Tibial nerve (tissue), 4 donors: ENCODE data around the gene NPHP4. TPM values are rescaled to one million over a fixed set of nuclear protein-coding genes. Genes with fewer than 3 reads are reported as not detected.

Experiments used
- DNase-seq, 2 donors: peaks; one replicate each; pipeline ENCODE4 v3.0.0-alpha.2; 2019; ENCODE audit warnings: low spot score in 2 of 2
- H3K27ac ChIP-seq, 4 donors: fragments of 200-600 bp; sonication (generic) in 3 of 4; one replicate each; pipeline ENCODE4 v1.5.1; 2017 to 2019; ENCODE audit warnings: mild to moderate bottlenecking in 1 of 4
- H3K27me3 ChIP-seq, 2 donors: fragments of 200-600 bp; sonication (generic) in 1 of 2; one replicate each; pipeline versions ENCODE4 v1.5.1 to v1.6.0; 2017 to 2019
- H3K36me3 ChIP-seq, 3 donors: fragments of 200-600 bp; sonication (generic); one replicate each; pipeline ENCODE4 v1.5.1; 2018 to 2019
- H3K4me1 ChIP-seq, 4 donors: fragments of 200-600 bp; sonication (generic) in 3 of 4; one replicate each; pipeline ENCODE4 v1.5.1; 2017 to 2019
- H3K4me3 ChIP-seq, 4 donors: fragments of 200-600 bp; sonication (generic) in 3 of 4; one replicate each; pipeline ENCODE4 v1.5.1; 2017 to 2019; ENCODE audit warnings: mild to moderate bottlenecking in 1 of 4, moderate library complexity in 1 of 4
- H3K9me3 ChIP-seq, 4 donors: fragments of 200-600 bp; sonication (generic) in 3 of 4; one replicate each; pipeline ENCODE4 v1.5.1; 2017 to 2019
- EP300 ChIP-seq, 2 donors: sonication (generic); formaldehyde crosslinking; IDR thresholded peaks; one replicate each; pipeline ENCODE4 v1.6.1; 2017; ENCODE audit warnings: antibody characterized with exemption in 2 of 2, mild to moderate bottlenecking in 1 of 2
- POLR2A ChIP-seq, 2 donors: fragments of 450-650 bp; IDR thresholded peaks; one replicate each; pipeline ENCODE4 v1.6.1; 2017; ENCODE audit warnings: antibody characterized with exemption in 2 of 2, mild to moderate bottlenecking in 2 of 2, moderate library complexity in 2 of 2
- WGBS, 2 donors: methylation state at CpG; one replicate each; pipeline ENCODE4 v1.1.5; 2018; 5-methylcytosine and 5-hydroxymethylcytosine counted together
- total RNA-seq, 4 donors: library from RNA; depleted of rRNA; stranded (reverse); fragments of >200 nt; gene quantifications; one replicate each; pipeline ENCODE4 v1.1.0, GENCODE V29; 2016
- TF ChIP-seq, protein P1 (sequence below), 5 experiments: fragments of 200-600 bp in 3 of 5; fragments of 450-650 bp in 2 of 5; sonication (generic) in 3 of 5; IDR thresholded peaks; one replicate each; pipeline ENCODE4 v1.5.1; 2016 to 2019; ENCODE audit warnings: antibody characterized with exemption in 5 of 5, mild to moderate bottlenecking in 3 of 5, moderate library complexity in 2 of 5

The NPHP4 gene
- total RNA-seq, 4 donors from 2014 or later: 14.7 to 34.5 (median 28.0) TPM

DNA sequence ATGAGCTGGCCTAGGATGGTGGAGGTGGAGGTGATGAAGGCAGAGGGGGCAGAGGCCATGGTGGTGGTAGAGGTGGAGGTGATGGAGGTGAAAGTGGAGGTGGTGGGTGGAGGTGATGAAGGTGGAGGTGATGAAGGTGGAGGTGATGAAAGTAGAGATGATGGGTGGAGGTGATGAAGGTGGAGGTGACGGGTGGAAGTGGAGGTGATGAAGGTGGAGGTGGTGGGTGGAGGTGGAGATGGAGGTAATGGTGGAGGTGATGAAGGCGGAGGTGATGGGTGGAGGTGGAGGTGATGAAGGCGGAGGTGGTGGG lies 19.7 kb upstream of the NPHP4 start:
- no peak overlapping the region for H3K4me3 ChIP-seq
- H3K4me1 ChIP-seq: peaks cover 0 to 10% (median 0%) of the 10 kb centered on the region in 4 donors
- H3K27ac ChIP-seq: no peak overlapping the region
- no peak for TF ChIP-seq EP300 (IDR thresholded peaks at IDR 0.05)
- TF ChIP-seq, protein P1, sequence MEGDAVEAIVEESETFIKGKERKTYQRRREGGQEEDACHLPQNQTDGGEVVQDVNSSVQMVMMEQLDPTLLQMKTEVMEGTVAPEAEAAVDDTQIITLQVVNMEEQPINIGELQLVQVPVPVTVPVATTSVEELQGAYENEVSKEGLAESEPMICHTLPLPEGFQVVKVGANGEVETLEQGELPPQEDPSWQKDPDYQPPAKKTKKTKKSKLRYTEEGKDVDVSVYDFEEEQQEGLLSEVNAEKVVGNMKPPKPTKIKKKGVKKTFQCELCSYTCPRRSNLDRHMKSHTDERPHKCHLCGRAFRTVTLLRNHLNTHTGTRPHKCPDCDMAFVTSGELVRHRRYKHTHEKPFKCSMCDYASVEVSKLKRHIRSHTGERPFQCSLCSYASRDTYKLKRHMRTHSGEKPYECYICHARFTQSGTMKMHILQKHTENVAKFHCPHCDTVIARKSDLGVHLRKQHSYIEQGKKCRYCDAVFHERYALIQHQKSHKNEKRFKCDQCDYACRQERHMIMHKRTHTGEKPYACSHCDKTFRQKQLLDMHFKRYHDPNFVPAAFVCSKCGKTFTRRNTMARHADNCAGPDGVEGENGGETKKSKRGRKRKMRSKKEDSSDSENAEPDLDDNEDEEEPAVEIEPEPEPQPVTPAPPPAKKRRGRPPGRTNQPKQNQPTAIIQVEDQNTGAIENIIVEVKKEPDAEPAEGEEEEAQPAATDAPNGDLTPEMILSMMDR (IDR thresholded peaks at IDR 0.05): no peak
- no peak for TF ChIP-seq POLR2A (IDR thresholded peaks at IDR 0.05)
- no peak for DNase-seq
- H3K9me3 ChIP-seq: no peaks in the 10 kb centered on the region
- no peaks in the 10 kb centered on the region for H3K27me3 ChIP-seq
- WGBS, 2 donors: 85 to 90% methylated on average over 3 of the region's 3 CpGs
- H3K36me3 ChIP-seq: no peaks in the 10 kb centered on the region

DNA sequence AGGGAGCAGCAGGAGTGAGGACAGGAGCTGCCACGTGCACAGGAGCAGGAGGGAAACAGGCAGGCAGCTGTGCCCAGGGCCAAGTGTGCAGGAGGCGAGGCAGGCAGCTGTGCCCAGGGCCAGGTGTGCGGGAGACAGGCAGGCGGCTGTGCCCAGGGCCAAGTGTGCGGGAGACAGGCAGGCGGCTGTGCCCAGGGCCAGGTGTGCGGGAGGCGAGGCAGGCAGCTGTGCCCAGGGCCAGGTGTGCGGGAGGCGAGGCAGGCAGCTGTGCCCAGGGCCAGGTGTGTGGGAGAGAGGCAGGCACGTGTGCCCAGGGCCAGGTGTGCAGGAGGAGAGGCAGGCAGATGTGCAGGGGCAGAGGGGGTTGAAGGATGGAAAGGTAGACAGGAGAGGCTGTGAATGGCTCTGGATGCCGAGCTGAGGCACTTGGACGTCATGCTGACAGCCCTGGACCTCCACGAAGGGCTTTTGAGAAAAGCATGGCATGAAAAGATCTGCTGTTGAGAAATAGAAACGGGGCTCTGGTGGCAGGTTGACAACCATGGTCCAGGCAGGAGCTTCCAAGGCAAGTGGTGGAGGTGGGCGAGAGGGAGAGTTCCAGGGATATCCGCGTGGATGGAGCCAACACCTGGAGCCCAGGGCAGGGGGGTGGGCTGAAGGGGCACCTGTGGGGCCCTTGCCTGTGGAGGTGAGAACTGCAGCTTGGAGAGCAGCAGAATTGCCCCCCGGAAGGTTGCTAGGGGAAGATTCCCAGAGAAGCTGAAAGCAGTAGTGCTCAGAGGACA lies 19.1 kb upstream of the NPHP4 start:
- H3K27me3 ChIP-seq: no peaks in the 10 kb centered on the region
- TF ChIP-seq, protein P1 (IDR thresholded peaks at IDR 0.05): no peak
- TF ChIP-seq POLR2A (IDR thresholded peaks at IDR 0.05) (no peak), EP300 (IDR thresholded peaks at IDR 0.05) (no peak)
- no peak for DNase-seq
- no peaks in the 10 kb centered on the region for H3K36me3 ChIP-seq
- H3K4me3 ChIP-seq: no peak overlapping the region
- no peak overlapping the region for H3K27ac ChIP-seq
- peaks cover 0 to 5% (median 0%) of the 10 kb centered on the region in 4 donors for H3K4me1 ChIP-seq
- WGBS, 2 donors: 87 to 91% methylated on average over 19 of the region's 19 CpGs
- H3K9me3 ChIP-seq: no peaks in the 10 kb centered on the region

DNA sequence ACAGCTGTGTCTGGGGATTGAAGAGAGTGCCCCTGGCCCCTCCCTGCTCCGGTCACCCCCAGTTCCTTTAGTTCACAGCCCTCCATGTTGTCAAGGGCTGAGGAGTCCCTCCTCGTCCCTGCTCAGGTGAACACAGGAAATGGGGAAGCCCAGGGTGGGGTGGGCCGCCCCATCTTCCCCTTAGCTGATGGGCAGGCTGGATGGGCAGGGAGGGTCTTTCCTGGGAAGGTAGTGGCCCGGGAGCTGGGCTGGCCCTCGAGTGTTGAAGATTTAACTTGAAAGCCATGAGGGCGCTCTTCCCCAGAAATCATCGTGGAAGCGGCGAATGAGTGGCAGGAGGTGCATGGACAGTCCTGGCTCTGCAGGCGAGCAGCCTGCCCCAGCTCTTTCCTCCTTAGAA lies 18.3 kb upstream of the NPHP4 start:
- no peak for DNase-seq
- H3K9me3 ChIP-seq: no peaks in the 10 kb centered on the region
- WGBS, 2 donors: 76 to 85% methylated on average over 10 of the region's 10 CpGs
- no peak overlapping the region for H3K27ac ChIP-seq
- no peaks in the 10 kb centered on the region for H3K36me3 ChIP-seq
- no peaks in the 10 kb centered on the region for H3K4me1 ChIP-seq
- TF ChIP-seq, protein P1 (IDR thresholded peaks at IDR 0.05): no peak
- TF ChIP-seq EP300 (IDR thresholded peaks at IDR 0.05): no peak
- no peak for TF ChIP-seq POLR2A (IDR thresholded peaks at IDR 0.05)
- no peak overlapping the region for H3K4me3 ChIP-seq
- no peaks in the 10 kb centered on the region for H3K27me3 ChIP-seq

DNA sequence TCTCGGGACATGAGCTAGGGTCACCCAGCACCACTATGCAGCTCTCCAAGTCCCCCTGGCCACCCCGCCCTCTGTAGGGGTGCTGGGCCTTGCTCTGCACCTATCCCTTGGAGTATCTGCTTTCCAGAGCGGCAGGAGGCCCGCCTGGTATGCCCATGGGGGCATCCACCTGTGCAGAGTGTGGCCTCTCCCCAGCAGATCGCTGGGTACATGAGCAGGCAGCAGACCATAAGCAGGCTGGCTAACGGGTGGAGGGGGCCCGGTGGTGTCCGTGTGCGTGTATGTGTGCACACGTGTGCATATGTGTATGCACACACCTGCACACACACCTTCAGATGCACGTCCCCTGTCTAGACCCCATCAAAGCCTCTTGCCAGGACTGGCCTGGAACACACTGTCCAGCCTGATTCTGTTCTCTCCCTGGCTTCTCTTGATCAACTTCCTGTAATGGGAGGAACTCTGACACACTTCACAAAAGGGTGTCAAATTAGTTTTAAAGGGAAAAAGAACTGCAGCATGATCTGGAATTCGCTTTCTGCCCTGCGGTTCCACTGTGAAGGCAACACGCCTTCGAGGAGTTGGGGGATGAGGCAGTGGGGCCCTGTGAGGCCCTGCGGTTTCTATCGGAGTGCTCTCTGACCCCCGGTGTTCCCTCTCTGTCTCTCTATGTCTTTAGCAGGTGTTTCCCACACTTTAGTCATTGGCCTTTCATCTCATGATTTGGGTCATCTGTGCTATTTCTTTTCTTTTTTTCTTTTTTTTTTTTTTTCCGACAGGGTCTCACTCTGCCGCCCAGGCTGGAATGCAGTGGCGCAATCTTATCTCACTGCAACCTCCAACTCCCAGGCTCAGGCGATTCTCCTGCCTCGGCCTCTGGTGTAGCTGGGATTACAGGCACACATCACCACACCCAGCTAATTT lies 17.2 kb upstream of the NPHP4 start:
- no peak for DNase-seq
- TF ChIP-seq POLR2A (IDR thresholded peaks at IDR 0.05) (no peak), EP300 (IDR thresholded peaks at IDR 0.05) (no peak)
- TF ChIP-seq, protein P1 (IDR thresholded peaks at IDR 0.05): no peak
- Histone ChIP-seq H3K27ac (no peak overlapping the region), H3K4me1 (no peaks in the 10 kb centered on the region), H3K27me3 (no peaks in the 10 kb centered on the region), H3K4me3 (no peak overlapping the region), H3K36me3 (no peaks in the 10 kb centered on the region), H3K9me3 (no peaks in the 10 kb centered on the region)
- 85 to 86% methylated on average over 22 to 23 of the region's 23 CpGs for WGBS, 2 donors

DNA sequence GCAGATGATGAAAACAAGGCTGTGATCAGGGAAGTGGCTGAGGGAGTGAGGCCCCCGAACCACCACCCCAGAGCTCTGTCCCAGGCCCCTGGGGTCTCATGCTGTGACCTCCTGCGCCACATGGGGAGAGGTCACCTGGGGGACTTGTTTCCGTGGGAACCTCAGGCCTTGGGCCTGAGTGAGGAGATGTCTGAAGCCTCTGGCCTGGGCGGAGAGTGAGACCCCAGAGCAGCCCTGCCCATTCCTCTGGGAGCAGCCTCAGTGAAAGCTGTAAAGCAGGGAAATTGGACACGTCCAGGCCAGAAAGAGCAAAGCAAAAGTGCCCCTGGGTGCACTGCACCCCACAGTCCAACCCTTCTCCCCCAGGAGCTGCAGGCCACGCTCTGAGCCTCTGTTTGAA lies 16.5 kb upstream of the NPHP4 start:
- WGBS, 2 donors: 49 to 63% methylated on average over 6 of the region's 6 CpGs
- H3K27ac ChIP-seq: no peak overlapping the region
- no peak overlapping the region for H3K4me3 ChIP-seq
- H3K9me3 ChIP-seq: no peaks in the 10 kb centered on the region
- no peaks in the 10 kb centered on the region for H3K27me3 ChIP-seq
- no peaks in the 10 kb centered on the region for H3K36me3 ChIP-seq
- DNase-seq: no peak
- no peak for TF ChIP-seq POLR2A (IDR thresholded peaks at IDR 0.05)
- TF ChIP-seq EP300 (IDR thresholded peaks at IDR 0.05): no peak
- TF ChIP-seq, protein P1 (IDR thresholded peaks at IDR 0.05): no peak
- H3K4me1 ChIP-seq: no peaks in the 10 kb centered on the region
